ENCODE data around the gene NFKBIZ.

DNA sequence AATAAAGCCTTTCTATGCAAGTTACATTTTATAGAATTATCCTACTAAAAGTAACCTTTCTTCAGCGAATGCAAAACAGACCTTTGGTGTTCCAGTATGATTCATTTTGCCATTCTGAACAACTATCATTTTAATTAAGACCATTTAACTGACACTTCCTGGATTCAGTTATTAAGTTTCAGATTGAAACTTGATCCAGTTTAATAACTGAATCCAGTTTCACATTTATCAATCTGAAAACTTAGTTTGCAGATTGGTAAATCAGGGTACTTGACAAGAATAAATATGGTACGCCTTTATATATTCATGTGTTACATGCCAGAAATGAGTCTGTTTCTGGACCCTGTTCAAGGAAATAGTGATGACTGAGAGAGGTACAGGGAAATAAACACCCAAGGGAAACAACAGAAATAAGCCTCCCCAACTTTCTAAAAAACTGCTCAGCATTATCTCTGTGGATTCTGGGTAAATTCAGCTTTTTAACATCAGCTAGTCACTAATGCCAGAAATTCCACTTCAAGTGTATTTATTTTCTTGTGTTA lies 23.3 kb upstream of the NFKBIZ start:
- TF ChIP-seq, protein P1, sequence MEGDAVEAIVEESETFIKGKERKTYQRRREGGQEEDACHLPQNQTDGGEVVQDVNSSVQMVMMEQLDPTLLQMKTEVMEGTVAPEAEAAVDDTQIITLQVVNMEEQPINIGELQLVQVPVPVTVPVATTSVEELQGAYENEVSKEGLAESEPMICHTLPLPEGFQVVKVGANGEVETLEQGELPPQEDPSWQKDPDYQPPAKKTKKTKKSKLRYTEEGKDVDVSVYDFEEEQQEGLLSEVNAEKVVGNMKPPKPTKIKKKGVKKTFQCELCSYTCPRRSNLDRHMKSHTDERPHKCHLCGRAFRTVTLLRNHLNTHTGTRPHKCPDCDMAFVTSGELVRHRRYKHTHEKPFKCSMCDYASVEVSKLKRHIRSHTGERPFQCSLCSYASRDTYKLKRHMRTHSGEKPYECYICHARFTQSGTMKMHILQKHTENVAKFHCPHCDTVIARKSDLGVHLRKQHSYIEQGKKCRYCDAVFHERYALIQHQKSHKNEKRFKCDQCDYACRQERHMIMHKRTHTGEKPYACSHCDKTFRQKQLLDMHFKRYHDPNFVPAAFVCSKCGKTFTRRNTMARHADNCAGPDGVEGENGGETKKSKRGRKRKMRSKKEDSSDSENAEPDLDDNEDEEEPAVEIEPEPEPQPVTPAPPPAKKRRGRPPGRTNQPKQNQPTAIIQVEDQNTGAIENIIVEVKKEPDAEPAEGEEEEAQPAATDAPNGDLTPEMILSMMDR (IDR thresholded peaks at IDR 0.05): no peak
- no peak for TF ChIP-seq POLR2A (IDR thresholded peaks at IDR 0.05)

Data from body of pancreas (tissue), 4 donors.